SH-SY5Y (cell line): ENCODE data around the gene YY2.

Experiments
- GATA2 ChIP-seq: IDR thresholded peaks from 2 replicates; pipeline ENCODE4 v1.6.1; 2011; ENCODE audit warnings: mild to moderate bottlenecking, low read depth, low read length
- GATA3 ChIP-seq: IDR thresholded peaks from 2 replicates; pipeline ENCODE4 v1.6.1; 2011; ENCODE audit warnings: low read depth, mild to moderate bottlenecking, low read length, moderate library complexity

GRCh38 chrX:21853578-21853977 lies 2.2 kb upstream of the YY2 start:
- TF ChIP-seq GATA2 (no peak), GATA3 (no peak)
